ENCODE measurements around the gene HIBADH. TPM values are rescaled to one million over a fixed set of nuclear protein-coding genes. Genes with fewer than 3 reads are reported as not detected.

The HIBADH gene
- total and polyA plus RNA-seq, 2 of the 4 experiments (the other 2 are of a cell fraction), result 36.6 to 52.5 TPM

- Histone ChIP-seq H3K4me3 (ENCODE audit: insufficient read depth, low read depth, low read length) (no peak overlapping the region), H3K27ac (ENCODE audit: insufficient read depth, low read length) (no peak overlapping the region), H2AK9ac (replicated peaks; ENCODE audit: low read depth, low read length, poor library complexity) (no peak overlapping the region), H3K56ac (ENCODE audit: extremely low read depth, insufficient read depth, low read length) (no peak overlapping the region), H3K4me1 (ENCODE audit: control insufficient read depth, insufficient read depth, low read length) (peaks cover 2% of the 10 kb centered on the region; the same call in 1 of the 2 replicates), H4K8ac (ENCODE audit: low read depth in 2 of 2, low read length in 2 of 2) (no peak overlapping the region), H3K9me1 (ENCODE audit: insufficient read depth, low read length) (no peaks in the 10 kb centered on the region; the same call in 1 of the 2 replicates), H2BK5ac (ENCODE audit: low read depth, low read length, poor library complexity, severe bottlenecking) (no peak overlapping the region), H3K36me3 (ENCODE audit: control insufficient read depth, insufficient read depth, low read length) (no peaks in the 10 kb centered on the region), H3K18ac (ENCODE audit: low read depth, low read length) (no peak overlapping the region), H4K91ac (ENCODE audit: insufficient read depth, low read depth, low read length) (no peak overlapping the region), H4K5ac (ENCODE audit: low read depth, low read length) (no peak overlapping the region), H4K20me1 (ENCODE audit: insufficient read depth, low read length) (no peaks in the 10 kb centered on the region), H3K79me1 (ENCODE audit: low read depth in 1 of 2, low read length in 2 of 2) (peaks cover 13 to 17% of the 10 kb centered on the region in 2 experiments; a peak in 2 of 4 replicates), H2AK5ac (ENCODE audit: low read depth, low read length) (no peak overlapping the region), H3K4me2 (ENCODE audit: low read depth, low read length) (no peak overlapping the region), H3K9me3 (ENCODE audit: control insufficient read depth, insufficient read depth, low read length) (no peaks in the 10 kb centered on the region), H3K4ac (ENCODE audit: low read depth, low read length) (no peak overlapping the region), H3K9ac (ENCODE audit: low read depth, low read length) (no peak overlapping the region), H3K27me3 (ENCODE audit: control insufficient read depth, insufficient read depth, low read length) (no peaks in the 10 kb centered on the region), H2AFZ (replicated peaks; ENCODE audit: low read length, poor library complexity) (no peak overlapping the region), H2BK20ac (ENCODE audit: low read depth, low read length) (no peak overlapping the region), H2BK120ac (ENCODE audit: low read depth, low read length) (no peak overlapping the region), H3K23ac (ENCODE audit: low read depth, low read length) (no peak overlapping the region), H3K14ac (replicated peaks; ENCODE audit: low read depth, low read length) (no peak overlapping the region), H2BK15ac (ENCODE audit: low read depth, low read length) (no peak overlapping the region)
- dilution Hi-C loops (cut with HindIII; ENCODE audit: low sequenced_read_pairs, unreplicated experiment) (no loop called here), in situ Hi-C loops (cut with MboI; ENCODE audit: low sequenced_read_pairs) (no loop called here), intact Hi-C loops (cut with micrococcal nuclease) (no loop called here)
- ATAC-seq (ENCODE audit: low read depth) (no peak), DNase-seq (no peak)
- TF ChIP-seq CEBPB (IDR thresholded peaks at IDR 0.05; ENCODE audit: low read depth, low read length) (no peak), MAFK (IDR thresholded peaks at IDR 0.05; ENCODE audit: low read depth, low read length) (no peak), RCOR1 (IDR thresholded peaks at IDR 0.05; ENCODE audit: insufficient replicate concordance, low read length) (no peak), CTCF (conservative IDR thresholded peaks at IDR 0.05; ENCODE audit: low read depth, low read length) (no peak), SMC3 (IDR thresholded peaks at IDR 0.05; ENCODE audit: low read depth, low read length) (no peak), MXI1 (IDR thresholded peaks at IDR 0.05; ENCODE audit: borderline replicate concordance, low read depth, low read length) (no peak)
- no CpG with 5 or more reads among the region's 1 CpG for WGBS, 2 experiments (ENCODE audit: extremely low coverage in 2 of 2, insufficient read length in 1 of 2)
- BruUV-seq (replicated peaks), result no TSS peak
- CTCF ChIA-PET, result no interaction called here
- POLR2A ChIA-PET (ENCODE audit: unreplicated experiment), result no interaction called here
Measured at GRCh38 chr7:27635728-27636127, 27.0 kb downstream of the HIBADH start.

All from IMR-90 (cell line).